Thoracic aorta (tissue), 2 donors: Measurements from ENCODE around the gene NKG7. TPM values are rescaled to one million over a fixed set of nuclear protein-coding genes. Genes with fewer than 3 reads are reported as not detected.
A peak's percentile ranks its signal among the peaks of the same experiment; 100 is the strongest.
"Not testable (repeated sequence)": the region's sequence is repeated elsewhere in the genome, so short reads cannot be mapped to it uniquely, and the experiment has no call there.

Experiments used
- ATAC-seq: fragments of 150-250 bp; one replicate; pipeline ENCODE4 v1.8.0; 2017; ENCODE audit warnings: low read depth; ENCODE audit not compliant: insufficient number of reproducible peaks, low FRiP score
- DNase-seq: peaks from one replicate; pipeline ENCODE4 v3.0.0-alpha.2; 2020; ENCODE audit warnings: low spot score
- H3K27ac ChIP-seq, 2 donors: fragments of 200-600 bp; sonication (generic); 1 replicate in 1 of 2; 2 replicates in 1 of 2; pipeline ENCODE4 v1.5.1; 2016; ENCODE audit warnings: mild to moderate bottlenecking in 2 of 2, moderate library complexity in 2 of 2
- H3K27me3 ChIP-seq: fragments of 200-600 bp; sonication (generic); replicated peaks from 2 replicates; pipeline ENCODE4 v1.6.0; 2016; ENCODE audit warnings: mild to moderate bottlenecking; ENCODE audit not compliant: insufficient read depth
- H3K36me3 ChIP-seq: fragments of 200-600 bp; sonication (generic); one replicate; pipeline ENCODE4 v1.5.1; 2016
- H3K4me1 ChIP-seq, 2 donors: fragments of 200-600 bp; sonication (generic); 1 replicate in 1 of 2; 2 replicates in 1 of 2; pipeline versions ENCODE4 v1.5.1 to v1.6.0; 2016; ENCODE audit warnings: low read depth in 2 of 2, mild to moderate bottlenecking in 1 of 2; ENCODE audit not compliant: control insufficient read depth in 1 of 2
- H3K4me3 ChIP-seq: fragments of 200-600 bp; sonication (generic); 2 replicates; pipeline ENCODE4 v1.5.1; 2016; ENCODE audit warnings: mild to moderate bottlenecking
- H3K9me3 ChIP-seq: fragments of 200-600 bp; sonication (generic); 2 replicates; pipeline ENCODE4 v1.5.1; 2016
- CTCF ChIP-seq: fragments of 200-600 bp; sonication (generic); IDR thresholded peaks from one replicate; pipeline ENCODE4 v1.5.1; 2019; ENCODE audit warnings: antibody characterized with exemption
- total RNA-seq, 2 donors: library from RNA; depleted of rRNA; stranded (reverse); fragments of >200 nt; gene quantifications; one replicate each; pipeline versions ENCODE4 v1.1.0 to v1.2.3, GENCODE V29; 2016

Gene NKG7
- total RNA-seq, 2 donors from 2014 or later: 0.54 to 4.4 TPM

- Histone ChIP-seq H3K4me1 (no peaks in the 10 kb centered on the region), H3K4me3 (no peak overlapping the region), H3K9me3 (no peaks in the 10 kb centered on the region), H3K27me3 (no peaks in the 10 kb centered on the region), H3K27ac (no peak overlapping the region), H3K36me3 (no peaks in the 10 kb centered on the region)
- no peak for DNase-seq
- TF ChIP-seq CTCF: no peak
- ATAC-seq: no peak
Observed at GRCh38 chr19:51417810-51418157, 45.3 kb upstream of the NKG7 start.

GRCh38 chr19:51417107-51417809, 44.8 kb upstream of the NKG7 start, which contains the start of gene SIGLEC10:
Gene SIGLEC10, minus strand, starts transcription at chr19:51417642. Its CDS starts 61 bp downstream, at chr19:51417581.
- no peak for ATAC-seq
- H3K4me3 ChIP-seq: peak within 1 kb of the TSS; percentile 14
- DNase-seq: no peak
- no peaks in the 10 kb centered on the region for H3K9me3 ChIP-seq
- no peaks in the 10 kb centered on the region for H3K4me1 ChIP-seq
- no peaks in the 10 kb centered on the region for H3K36me3 ChIP-seq
- H3K27me3 ChIP-seq: no peaks in the 10 kb centered on the region
- TF ChIP-seq CTCF: no peak
- no peak within 1 kb of the TSS for H3K27ac ChIP-seq

DNA sequence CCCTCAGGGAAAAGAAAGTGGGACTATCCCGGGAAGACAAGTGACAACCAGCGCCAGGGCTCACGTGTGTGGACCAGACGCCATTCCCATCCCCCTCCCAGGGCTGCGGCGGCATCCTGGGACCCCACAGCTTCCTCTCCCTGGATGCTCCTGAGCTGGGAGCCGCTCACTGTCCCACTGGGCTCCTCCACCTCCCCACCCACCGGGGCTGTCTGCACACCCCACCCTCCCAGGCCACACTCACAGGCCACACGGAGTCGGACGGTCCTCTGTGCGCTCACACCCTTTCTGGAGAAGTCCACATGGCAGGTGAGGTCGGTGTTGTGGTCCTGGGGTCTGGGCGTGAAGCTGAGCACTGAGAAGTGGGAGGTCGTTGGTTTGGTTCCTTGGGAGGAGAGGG, 44.0 kb upstream of the NKG7 start:
- H3K27me3 ChIP-seq, H3K9me3 ChIP-seq, H3K4me1 ChIP-seq, H3K36me3 ChIP-seq, ATAC-seq, DNase-seq, H3K27ac ChIP-seq: not testable (repeated sequence)
- peak overlapping the region; percentile 14 for H3K4me3 ChIP-seq

DNA sequence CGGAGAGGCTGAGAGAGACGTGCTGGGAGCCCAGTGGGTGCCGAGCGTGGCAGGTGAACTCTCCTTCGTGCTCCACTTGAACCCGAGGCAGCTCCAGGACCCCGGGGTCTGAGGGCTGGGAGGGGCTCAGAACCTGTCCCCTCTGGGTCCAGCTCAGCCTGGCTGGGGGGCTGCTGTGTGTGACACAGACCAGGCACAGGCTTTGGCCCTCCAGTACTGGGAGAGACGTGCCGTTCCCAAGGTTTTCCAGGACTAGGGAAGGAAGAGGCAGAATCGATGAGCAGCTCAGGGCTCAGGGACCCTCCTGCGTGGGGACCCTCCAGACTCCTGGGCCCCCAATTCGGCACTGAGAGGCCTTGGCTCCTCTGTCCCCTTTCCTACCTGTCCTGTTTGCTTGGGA, 42.7 kb upstream of the NKG7 start:
- DNase-seq: no peak
- H3K4me3 ChIP-seq: no peak overlapping the region
- H3K27me3 ChIP-seq: no peaks in the 10 kb centered on the region
- H3K36me3 ChIP-seq: no peaks in the 10 kb centered on the region
- ATAC-seq: no peak
- H3K27ac ChIP-seq: no peak overlapping the region
- no peaks in the 10 kb centered on the region for H3K4me1 ChIP-seq
- TF ChIP-seq CTCF: no peak
- H3K9me3 ChIP-seq: no peaks in the 10 kb centered on the region

DNA sequence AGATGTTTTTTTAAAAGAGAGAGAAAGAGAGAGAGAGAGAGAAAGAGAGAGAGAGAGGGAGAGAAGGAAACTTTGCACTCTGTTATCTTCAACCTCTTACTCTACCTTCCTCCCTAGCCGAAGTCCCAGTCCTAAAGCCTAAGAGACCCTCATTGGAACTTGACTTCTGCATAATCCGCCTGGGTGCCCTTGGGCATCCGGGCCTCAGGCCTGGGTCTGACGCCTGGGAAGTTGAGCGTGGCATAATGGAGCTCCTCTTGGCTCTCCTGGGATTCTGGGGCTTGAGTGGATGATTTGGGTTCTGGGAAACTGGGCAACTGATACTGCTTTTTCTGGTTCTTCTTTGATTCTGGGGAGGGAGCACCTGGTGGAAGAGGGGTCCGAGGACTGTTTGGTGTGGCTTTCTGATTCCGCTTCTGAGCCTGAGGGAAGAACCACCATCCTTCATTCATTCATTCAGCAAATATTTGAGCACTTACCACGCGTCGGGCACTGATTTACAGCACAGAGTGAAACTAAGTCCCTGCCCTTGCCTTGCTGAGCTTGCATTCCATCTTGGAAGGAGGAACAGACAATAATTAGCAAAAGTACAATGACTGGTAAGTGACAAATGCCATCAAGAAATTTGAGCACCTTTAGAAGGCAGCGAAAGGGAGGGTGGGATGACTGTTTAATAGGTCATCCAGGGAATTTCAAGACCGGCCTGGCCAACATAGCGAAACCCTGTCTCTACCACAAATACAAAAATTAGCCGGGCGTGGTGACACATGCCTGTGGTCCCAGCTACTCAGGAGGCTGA, 38.7 kb upstream of the NKG7 start:
- Histone ChIP-seq H3K9me3 (no peaks in the 10 kb centered on the region), H3K27me3 (no peaks in the 10 kb centered on the region), H3K4me1 (no peaks in the 10 kb centered on the region), H3K27ac (no peak overlapping the region), H3K4me3 (no peak overlapping the region), H3K36me3 (no peaks in the 10 kb centered on the region)
- DNase-seq (no peak), ATAC-seq (no peak)
- TF ChIP-seq CTCF: no peak
